Activated CD8-positive, alpha-beta memory T cell treated with anti-CD3 and anti-CD28 coated beads, Interleukin-2, amount 10 ng/mL, durations not matched to agents 7 days and 5 days (primary cell): ENCODE measurements around the gene RUNDC3A. TPM values are rescaled to one million over a fixed set of nuclear protein-coding genes. Genes with fewer than 3 reads are reported as not detected.

Source experiments
- ATAC-seq: fragments of 150-1000 bp; cut with Tn5 transposase; one replicate; pipeline ENCODE4 v1.10.0; 2021; ENCODE audit warnings: moderate library complexity
- CTCF ChIA-PET: fragments of 350-600 bp; sonication (Branson Sonifier 250); formaldehyde crosslinking; loops from one replicate; lab custom pipeline; 2021; ENCODE audit warnings: antibody characterized with exemption; lab: Charles Lee
- DNase-seq: peaks from one replicate; pipeline ENCODE4 v3.0.0-alpha.2; 2020
- H3K27ac Mint-ChIP-seq: one replicate; pipeline ENCODE4 v1.8.0; 2021; ENCODE audit warnings: mild to moderate bottlenecking, mixed read lengths
- H3K27me3 Mint-ChIP-seq: one replicate; pipeline ENCODE4 v1.8.0; 2021; ENCODE audit warnings: mixed read lengths
- H3K36me3 Mint-ChIP-seq: one replicate; pipeline ENCODE4 v1.8.0; 2021; ENCODE audit warnings: mild to moderate bottlenecking, mixed read lengths
- H3K4me1 Mint-ChIP-seq: one replicate; pipeline ENCODE4 v1.8.0; 2021; ENCODE audit warnings: mixed read lengths
- H3K4me3 Mint-ChIP-seq: one replicate; pipeline ENCODE4 v1.8.0; 2021; ENCODE audit warnings: mild to moderate bottlenecking, moderate library complexity, mixed read lengths
- H3K9me3 Mint-ChIP-seq: one replicate; pipeline ENCODE4 v1.8.0; 2022; ENCODE audit warnings: low read depth, mixed read lengths
- total RNA-seq, 2 experiments: library from RNA; stranded (reverse); gene quantifications; one replicate each; pipeline ENCODE4 v1.2.3, GENCODE V29; 2021

RUNDC3A gene
- total RNA-seq, 2 experiments from 2014 or later = 0.18 TPM; not detected in 1

DNA sequence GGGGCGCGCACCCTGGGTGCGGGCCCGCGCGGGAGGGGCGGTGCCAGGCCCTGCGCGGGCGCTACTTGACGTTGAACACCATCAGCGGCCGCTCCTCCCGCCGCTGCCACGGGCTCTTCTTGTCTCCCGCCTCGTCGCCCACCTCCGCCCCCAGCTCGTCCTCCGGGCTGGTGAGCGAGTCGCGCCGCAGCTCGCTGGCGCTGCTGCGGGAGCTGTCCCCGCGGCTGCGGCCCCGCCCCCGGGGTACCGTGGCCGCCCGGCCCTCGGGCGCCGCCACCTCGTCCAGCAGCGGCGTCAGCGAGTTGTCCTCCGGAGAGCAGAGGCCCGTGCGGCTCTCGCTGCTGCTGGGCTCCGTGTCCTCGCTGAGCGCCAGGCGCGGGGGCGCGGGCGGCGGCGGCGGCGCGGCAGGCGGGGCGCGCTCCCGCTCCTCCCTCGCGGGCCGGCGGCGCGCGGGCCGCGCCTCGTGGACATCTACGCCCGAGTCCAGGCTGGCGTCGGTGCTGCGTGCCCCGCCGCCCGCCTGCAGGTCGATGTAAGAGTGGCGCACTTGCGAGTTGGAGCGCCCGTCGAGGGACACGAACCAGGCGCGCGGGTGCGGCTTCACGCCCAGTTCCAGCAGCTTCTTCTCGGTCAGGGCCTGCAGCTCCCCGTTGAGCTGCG, 45.4 kb downstream of the RUNDC3A start:
- Mint-ChIP-seq H3K4me1 (peaks cover 7% of the 10 kb centered on the region), H3K4me3 (no peak overlapping the region), H3K36me3 (peaks cover 5% of the 10 kb centered on the region), H3K27ac (no peak overlapping the region), H3K27me3 (peaks cover 14% of the 10 kb centered on the region), H3K9me3 (no peaks in the 10 kb centered on the region)
- CTCF ChIA-PET = interaction anchor here (0.6 to 6.2 kb wide), 18 partner anchors 9 to 185 kb away, joined by 3 to 64 read pairs (median 4); partner anchors contain the start of genes FAM171A2 and GRN
- no peak for DNase-seq
- peak; percentile 13 for ATAC-seq

DNA sequence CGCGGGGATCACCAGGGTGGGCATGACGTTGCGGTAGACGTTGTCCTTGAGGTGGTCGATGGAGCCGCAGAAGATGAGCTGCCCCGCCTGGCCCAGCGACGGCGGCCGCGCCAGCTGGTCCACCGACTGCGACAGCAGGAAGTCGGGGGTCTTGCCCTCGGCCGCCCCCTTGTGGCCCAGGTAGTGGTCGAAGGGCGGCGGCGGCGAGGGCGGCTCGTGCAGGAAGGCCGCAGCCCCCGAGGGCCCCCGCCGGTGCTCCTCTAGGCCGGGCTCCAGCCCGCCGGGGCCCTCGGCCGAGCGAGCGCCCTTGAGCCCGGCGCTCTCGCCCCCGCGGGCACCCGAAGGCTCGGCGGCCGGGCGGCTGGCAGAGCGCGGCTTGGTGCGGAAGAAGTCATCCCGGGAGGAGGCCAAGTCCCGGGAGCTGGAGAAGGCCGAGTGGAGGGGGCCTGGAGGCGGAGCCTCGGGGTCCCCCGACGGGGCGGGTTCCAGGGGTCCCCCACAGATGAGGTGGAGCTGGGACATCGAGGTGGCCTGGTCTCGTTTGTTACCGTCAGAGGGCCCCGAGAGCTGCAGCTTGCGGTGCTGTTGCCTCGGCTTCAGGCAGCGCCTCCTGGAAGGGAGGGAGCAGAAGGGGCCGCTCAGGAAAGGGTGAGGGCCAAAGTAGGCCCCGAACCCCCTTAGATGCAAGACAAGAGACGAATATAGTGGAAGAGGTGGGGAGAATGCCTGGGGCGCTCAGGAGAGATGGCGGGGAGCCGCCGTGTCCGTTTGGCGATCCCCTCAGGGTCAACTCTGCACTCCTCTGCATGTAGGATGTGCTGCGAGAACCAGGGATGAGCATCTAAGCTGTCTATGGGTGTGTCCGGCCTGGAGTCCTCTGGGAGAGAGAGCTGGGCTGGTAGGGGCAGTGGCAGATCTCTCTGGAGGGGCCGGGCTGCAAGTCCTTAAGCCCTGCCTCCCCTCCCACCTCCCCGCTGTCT, 46.5 kb downstream of the RUNDC3A start:
- H3K4me1 Mint-ChIP-seq = peaks cover 6% of the 10 kb centered on the region
- H3K27ac Mint-ChIP-seq = no peak overlapping the region
- H3K4me3 Mint-ChIP-seq = peak overlapping the region; percentile 52
- H3K9me3 Mint-ChIP-seq = no peaks in the 10 kb centered on the region
- peak; percentile 72 for DNase-seq
- H3K36me3 Mint-ChIP-seq = peaks cover 5% of the 10 kb centered on the region
- H3K27me3 Mint-ChIP-seq = peaks cover 14% of the 10 kb centered on the region
- peak; percentile 48 for ATAC-seq
- CTCF ChIA-PET = interaction anchor here (0.6 to 6.2 kb wide), 19 partner anchors 9 to 186 kb away, joined by 3 to 64 read pairs (median 4); partner anchors contain the start of genes FAM171A2 and GRN

GRCh38 chr17:44355642-44356099, 47.3 kb downstream of the RUNDC3A start:
- Mint-ChIP-seq H3K27me3 (peaks cover 20% of the 10 kb centered on the region), H3K4me1 (peaks cover 5% of the 10 kb centered on the region), H3K9me3 (no peaks in the 10 kb centered on the region), H3K36me3 (peaks cover 5% of the 10 kb centered on the region), H3K4me3 (no peak overlapping the region), H3K27ac (no peak overlapping the region)
- CTCF ChIA-PET = interaction anchor here (1.1 to 6.2 kb wide), 7 partner anchors 8 to 146 kb away, joined by 3 to 45 read pairs (median 4); partner anchors contain the start of genes FAM171A2 and GRN
- DNase-seq (no peak), ATAC-seq (no peak)

- CTCF ChIA-PET = interaction anchor here (1.2 to 3.4 kb wide), 4 partner anchors 11 to 146 kb away, joined by 3 to 23 read pairs (median 4); partner anchors contain the start of gene GRN
- Mint-ChIP-seq H3K36me3 (peaks cover 5% of the 10 kb centered on the region), H3K27ac (no peak overlapping the region), H3K4me3 (no peak overlapping the region), H3K9me3 (no peaks in the 10 kb centered on the region), H3K27me3 (peaks cover 22% of the 10 kb centered on the region), H3K4me1 (peaks cover 4% of the 10 kb centered on the region)
- ATAC-seq (no peak), DNase-seq (no peak)
Observed at GRCh38 chr17:44356241-44356640, 47.8 kb downstream of the RUNDC3A start.

- CTCF ChIA-PET = interaction anchor here (0.9 kb wide), 1 partner anchor 148 kb away, joined by 3 read pairs; no protein-coding TSS in a partner anchor
- Mint-ChIP-seq H3K36me3 (no peaks in the 10 kb centered on the region), H3K27me3 (peaks cover 23% of the 10 kb centered on the region), H3K4me3 (no peak overlapping the region), H3K9me3 (no peaks in the 10 kb centered on the region), H3K27ac (no peak overlapping the region), H3K4me1 (peaks cover 2% of the 10 kb centered on the region)
- ATAC-seq = no peak
- no peak for DNase-seq
Observed at GRCh38 chr17:44358066-44358465, 49.7 kb downstream of the RUNDC3A start.

DNA sequence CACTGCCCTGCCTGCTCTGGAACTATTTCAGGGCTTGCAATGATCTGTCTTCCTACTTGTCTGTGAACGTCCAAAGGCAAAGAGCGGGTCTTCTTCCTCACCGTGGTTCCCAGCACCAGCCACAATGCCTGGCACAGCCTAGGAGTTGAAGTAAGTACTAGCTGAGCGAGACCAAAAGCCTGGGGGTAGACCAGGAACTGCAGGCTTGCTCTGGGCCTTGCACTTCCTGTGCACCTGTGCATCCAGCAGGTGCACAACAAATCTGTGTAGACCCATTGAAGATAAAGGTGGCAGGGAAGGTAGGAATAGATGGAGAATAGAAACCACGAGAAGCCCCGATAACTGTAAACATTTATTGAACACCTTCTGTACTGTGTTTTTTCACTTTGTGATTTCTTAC, 50.6 kb downstream of the RUNDC3A start:
- peaks cover 21% of the 10 kb centered on the region for H3K27me3 Mint-ChIP-seq
- no peak for ATAC-seq
- H3K4me3 Mint-ChIP-seq = no peak overlapping the region
- H3K4me1 Mint-ChIP-seq = peaks cover 1% of the 10 kb centered on the region
- H3K36me3 Mint-ChIP-seq = no peaks in the 10 kb centered on the region
- no peak for DNase-seq
- H3K27ac Mint-ChIP-seq = no peak overlapping the region
- CTCF ChIA-PET = interaction anchor here (0.5 to 1.5 kb wide), 3 partner anchors 14 to 149 kb away, joined by 3 to 5 read pairs (median 4); partner anchors contain the start of gene GRN
- H3K9me3 Mint-ChIP-seq = no peaks in the 10 kb centered on the region

GRCh38 chr17:44359458-44360143, 51.2 kb downstream of the RUNDC3A start:
- DNase-seq = no peak
- H3K27ac Mint-ChIP-seq = no peak overlapping the region
- no peaks in the 10 kb centered on the region for H3K9me3 Mint-ChIP-seq
- no peak overlapping the region for H3K4me3 Mint-ChIP-seq
- no peak for ATAC-seq
- no peaks in the 10 kb centered on the region for H3K36me3 Mint-ChIP-seq
- H3K4me1 Mint-ChIP-seq = no peaks in the 10 kb centered on the region
- H3K27me3 Mint-ChIP-seq = peaks cover 26% of the 10 kb centered on the region
- CTCF ChIA-PET = interaction anchor here (0.5 to 1.5 kb wide), 5 partner anchors 9 to 149 kb away, joined by 3 to 5 read pairs (median 4); partner anchors contain the start of gene GRN

DNA sequence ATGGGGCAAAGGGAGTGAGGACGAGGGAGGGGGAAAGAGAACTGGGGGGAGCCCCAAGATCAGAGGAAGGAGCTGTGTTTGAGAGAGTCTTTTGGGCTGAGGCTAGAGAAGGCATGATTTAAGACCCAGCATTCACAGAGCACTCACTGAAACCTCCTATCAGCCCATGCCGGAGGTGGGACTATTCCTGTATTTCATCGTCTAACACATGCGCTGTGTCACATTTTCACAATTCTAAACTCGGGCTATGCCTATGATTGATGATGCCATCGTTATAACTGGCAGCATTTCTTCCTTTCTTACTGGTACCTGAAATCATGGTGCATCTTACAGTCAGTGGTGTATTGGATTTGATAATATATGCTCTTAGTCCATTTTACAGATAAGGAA, 51.7 kb downstream of the RUNDC3A start:
- H3K4me1 Mint-ChIP-seq = no peaks in the 10 kb centered on the region
- no peak for DNase-seq
- H3K4me3 Mint-ChIP-seq = no peak overlapping the region
- H3K27ac Mint-ChIP-seq = no peak overlapping the region
- ATAC-seq = no peak
- CTCF ChIA-PET = interaction anchor here (0.7 to 1.5 kb wide), 3 partner anchors 10 to 150 kb away, joined by 3 to 5 read pairs (median 4); partner anchors contain the start of gene GRN
- H3K36me3 Mint-ChIP-seq = no peaks in the 10 kb centered on the region
- peaks cover 29% of the 10 kb centered on the region for H3K27me3 Mint-ChIP-seq
- no peaks in the 10 kb centered on the region for H3K9me3 Mint-ChIP-seq

- Mint-ChIP-seq H3K4me3 (no peak overlapping the region), H3K36me3 (no peaks in the 10 kb centered on the region), H3K27ac (no peak overlapping the region), H3K27me3 (peaks cover 31% of the 10 kb centered on the region), H3K9me3 (no peaks in the 10 kb centered on the region), H3K4me1 (no peaks in the 10 kb centered on the region)
- ATAC-seq (no peak), DNase-seq (no peak)
- CTCF ChIA-PET = interaction anchor here (1.2 kb wide), 1 partner anchor 15 kb away, joined by 5 read pairs; the partner anchor contains the start of gene GRN
Observed at GRCh38 chr17:44360826-44361225, 52.4 kb downstream of the RUNDC3A start.

DNA sequence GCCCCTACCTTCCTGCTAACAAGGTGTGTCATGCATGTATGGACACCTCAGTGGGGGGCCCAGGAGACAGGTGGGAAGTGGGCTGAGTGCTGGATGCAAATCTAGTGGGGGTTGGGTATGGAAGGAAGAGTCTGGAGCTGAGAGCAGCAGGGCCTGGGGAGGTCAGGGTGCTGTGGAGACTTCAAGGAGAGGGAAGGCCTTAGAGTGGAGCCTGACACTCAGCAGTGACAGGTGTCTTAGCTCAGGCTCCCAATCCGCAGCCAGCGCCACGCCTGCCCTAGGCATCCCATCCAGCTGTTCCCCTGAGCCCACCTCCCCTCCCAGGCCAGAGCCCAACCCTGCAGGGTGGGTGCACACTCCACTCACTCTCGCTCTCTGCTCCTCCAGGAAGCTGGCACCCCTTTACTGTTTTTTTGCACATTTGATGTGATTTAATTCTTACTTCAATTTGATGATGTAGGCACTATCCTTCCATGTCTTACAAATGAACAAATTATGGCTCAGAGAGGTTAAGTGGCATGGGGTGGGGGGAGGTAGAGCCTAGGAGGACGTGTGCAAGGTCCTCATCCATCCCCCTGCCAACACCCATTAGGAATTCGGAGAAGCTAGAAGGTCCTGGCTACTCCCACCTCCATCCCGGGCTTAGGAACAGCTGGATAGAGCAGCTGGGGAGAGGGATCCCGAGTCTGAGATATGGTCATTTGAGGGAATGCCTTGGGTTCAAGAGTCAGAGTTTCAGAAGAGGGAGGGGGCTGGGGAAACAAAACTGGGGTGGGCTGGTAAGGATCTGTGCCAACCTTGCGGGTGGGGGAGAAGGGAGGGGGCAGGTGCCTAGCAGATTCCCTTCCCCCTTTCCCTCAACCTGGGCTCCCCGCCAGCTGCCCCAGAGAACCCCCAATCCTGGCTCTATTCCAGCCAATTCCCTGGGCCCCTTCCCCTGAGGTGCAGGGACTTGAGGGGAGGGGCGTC, 53.2 kb downstream of the RUNDC3A start:
- no peak overlapping the region for H3K4me3 Mint-ChIP-seq
- DNase-seq = no peak
- no peak for ATAC-seq

DNA sequence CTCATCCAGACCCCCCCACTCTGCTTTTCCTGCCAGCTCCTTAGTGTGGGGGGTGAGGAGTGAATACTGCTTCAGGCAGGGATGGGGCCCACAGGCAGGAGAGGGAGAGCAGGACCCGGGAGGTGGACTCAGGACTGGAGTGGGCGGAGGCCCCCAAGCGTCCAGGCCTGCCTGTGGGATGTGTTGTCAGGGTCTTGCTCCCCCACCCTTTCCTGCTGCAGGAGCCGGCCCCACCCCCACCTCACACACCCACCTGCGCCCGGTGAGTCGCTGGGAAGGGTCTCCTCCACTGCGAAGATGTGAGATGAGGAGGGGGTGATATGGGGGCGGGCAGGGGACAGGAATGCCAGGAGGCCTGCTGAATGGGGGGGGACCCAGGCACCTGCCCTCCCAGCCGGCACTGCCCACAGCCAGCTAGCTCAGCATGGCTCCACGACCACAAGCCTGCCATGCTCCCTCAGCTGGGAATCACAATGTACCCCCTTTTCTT, 54.1 kb downstream of the RUNDC3A start:
- no peaks in the 10 kb centered on the region for H3K4me1 Mint-ChIP-seq
- no peak for DNase-seq
- no peak overlapping the region for H3K4me3 Mint-ChIP-seq
- no peaks in the 10 kb centered on the region for H3K36me3 Mint-ChIP-seq
- no peaks in the 10 kb centered on the region for H3K9me3 Mint-ChIP-seq
- CTCF ChIA-PET = interaction anchor here (1.0 to 2.9 kb wide), 12 partner anchors 10 to 160 kb away, joined by 3 to 45 read pairs (median 5); partner anchors contain the start of gene GRN
- no peak overlapping the region for H3K27ac Mint-ChIP-seq
- ATAC-seq = no peak
- peaks cover 48% of the 10 kb centered on the region for H3K27me3 Mint-ChIP-seq

More for the DNA sequence above, 53.2 kb downstream of the RUNDC3A start:
- Mint-ChIP-seq H3K9me3 (no peaks in the 10 kb centered on the region), H3K36me3 (no peaks in the 10 kb centered on the region), H3K4me1 (no peaks in the 10 kb centered on the region), H3K27ac (no peak overlapping the region), H3K27me3 (peaks cover 39% of the 10 kb centered on the region)
- CTCF ChIA-PET = interaction anchor here (1.2 kb wide), 1 partner anchor 16 kb away, joined by 5 read pairs; the partner anchor contains the start of gene GRN
